Mesendoderm (in vitro differentiated cells): ENCODE data around the gene BACH2.

Source experiments
- DNase-seq: peaks from one replicate; pipeline ENCODE4 v3.0.0; 2013
- H2AK5ac ChIP-seq: 2 replicates; pipeline ENCODE4 v1.6.1; 2013; ENCODE audit warnings: low read length, inconsistent platforms
- H2BK120ac ChIP-seq: 2 replicates; pipeline ENCODE4 v1.6.1; 2013; ENCODE audit warnings: low read depth, mild to moderate bottlenecking, low read length, moderate library complexity, mixed read lengths
- H2BK15ac ChIP-seq: replicated peaks from 2 replicates; pipeline ENCODE4 v1.6.1; 2013; ENCODE audit warnings: low read depth, mild to moderate bottlenecking, moderate library complexity
- H2BK5ac ChIP-seq: 2 replicates; pipeline ENCODE4 v1.6.1; 2013; ENCODE audit warnings: low read length, inconsistent platforms
- H3K18ac ChIP-seq: 2 replicates; pipeline ENCODE4 v1.6.1; 2013; ENCODE audit warnings: mild to moderate bottlenecking, low read length, mixed read lengths
- H3K23ac ChIP-seq: one replicate; pipeline ENCODE4 v1.6.1; 2013; ENCODE audit warnings: low read length
- H3K27ac ChIP-seq: 2 replicates; pipeline ENCODE4 v1.5.1; 2013; ENCODE audit warnings: low read depth, mild to moderate bottlenecking, inconsistent platforms, low read length, moderate library complexity
- H3K27me3 ChIP-seq: 2 replicates; pipeline ENCODE4 v1.6.1; 2013; ENCODE audit warnings: low read length, control low read depth, mild to moderate bottlenecking, inconsistent platforms; ENCODE audit not compliant: insufficient read depth, poor library complexity
- H3K36me3 ChIP-seq: 2 replicates; pipeline ENCODE4 v1.6.1; 2013; ENCODE audit warnings: low read length, inconsistent platforms; ENCODE audit not compliant: control insufficient read depth, insufficient read depth
- H3K4ac ChIP-seq: one replicate; pipeline ENCODE4 v1.6.1; 2013; ENCODE audit warnings: low read depth, mild to moderate bottlenecking, low read length, moderate library complexity
- H3K4me1 ChIP-seq: 2 replicates; pipeline ENCODE4 v1.6.1; 2013; ENCODE audit warnings: low read depth, low read length, inconsistent platforms; ENCODE audit not compliant: control insufficient read depth
- H3K4me2 ChIP-seq: 2 replicates; pipeline ENCODE4 v1.6.1; 2013; ENCODE audit warnings: low read length
- H3K4me3 ChIP-seq: 2 replicates; pipeline ENCODE4 v1.5.1; 2013; ENCODE audit warnings: mild to moderate bottlenecking, low read length
- H3K56ac ChIP-seq: one replicate; pipeline ENCODE4 v1.6.1; 2013; ENCODE audit warnings: low read length
- H3K79me1 ChIP-seq: 2 replicates; pipeline ENCODE4 v1.6.1; 2013; ENCODE audit warnings: low read length, inconsistent platforms
- H3K79me2 ChIP-seq: 2 replicates; pipeline ENCODE4 v1.6.1; 2013; ENCODE audit warnings: mild to moderate bottlenecking, low read length; ENCODE audit not compliant: control insufficient read depth, insufficient read depth
- H3K9ac ChIP-seq: 2 replicates; pipeline ENCODE4 v1.6.1; 2013; ENCODE audit warnings: low read length, inconsistent platforms
- H4K5ac ChIP-seq: one replicate; pipeline ENCODE4 v1.6.1; 2013; ENCODE audit warnings: low read length
- H4K8ac ChIP-seq: one replicate; pipeline ENCODE4 v1.6.1; 2013; ENCODE audit warnings: low read depth, mild to moderate bottlenecking, control low read depth, low read length, moderate library complexity
- WGBS: extraction: QIAGEN DNeasy Blood & Tissue Kit; methylation state at CpG from one replicate; pipeline ENCODE4 v1.1.7; 2013; ENCODE audit warnings: low lambda C conversion rate, missing lambda C conversion rate; ENCODE audit not compliant: insufficient coverage; ENCODE audit errors: extremely low coverage; 5-methylcytosine and 5-hydroxymethylcytosine counted together

BACH2 gene

GRCh38 chr6:89999945-90000825 lies 296.5 kb downstream of the BACH2 start:
- H3K79me2 ChIP-seq, result no peaks in the 10 kb centered on the region
- DNase-seq, result no peak
- no peak overlapping the region for H2BK120ac ChIP-seq
- H3K27me3 ChIP-seq, result no peaks in the 10 kb centered on the region
- no peak overlapping the region for H3K4me2 ChIP-seq
- no peaks in the 10 kb centered on the region for H3K36me3 ChIP-seq
- no peak overlapping the region for H2BK15ac ChIP-seq
- H3K56ac ChIP-seq, result no peak overlapping the region
- no peak overlapping the region for H3K4ac ChIP-seq
- WGBS, result no CpG with 5 or more reads among the region's 8 CpGs
- H3K4me3 ChIP-seq, result no peak overlapping the region
- H3K27ac ChIP-seq, result no peak overlapping the region
- no peaks in the 10 kb centered on the region for H3K4me1 ChIP-seq
- H2BK5ac ChIP-seq, result no peak overlapping the region
- H3K18ac ChIP-seq, result no peak overlapping the region
- H2AK5ac ChIP-seq, result no peak overlapping the region
- H3K9ac ChIP-seq, result no peak overlapping the region
- H3K79me1 ChIP-seq, result no peaks in the 10 kb centered on the region
- no peak overlapping the region for H3K23ac ChIP-seq
- H4K8ac ChIP-seq, result no peak overlapping the region
- H4K5ac ChIP-seq, result no peak overlapping the region

- Histone ChIP-seq H3K23ac (no peak overlapping the region), H3K4me2 (no peak overlapping the region), H3K4me3 (no peak overlapping the region), H3K4me1 (no peaks in the 10 kb centered on the region), H4K8ac (no peak overlapping the region), H3K79me2 (no peaks in the 10 kb centered on the region), H2BK5ac (no peak overlapping the region), H2BK120ac (no peak overlapping the region), H3K27me3 (no peaks in the 10 kb centered on the region), H3K36me3 (no peaks in the 10 kb centered on the region), H3K56ac (no peak overlapping the region), H2BK15ac (no peak overlapping the region), H3K27ac (no peak overlapping the region), H3K79me1 (no peaks in the 10 kb centered on the region), H2AK5ac (no peak overlapping the region), H3K4ac (no peak overlapping the region), H3K18ac (no peak overlapping the region), H4K5ac (no peak overlapping the region), H3K9ac (no peak overlapping the region)
- DNase-seq, result no peak
- no CpG with 5 or more reads among the region's 4 CpGs for WGBS
Measured at GRCh38 chr6:89999154-89999553, 297.5 kb downstream of the BACH2 start.

GRCh38 chr6:89997456-89998445 lies 298.9 kb downstream of the BACH2 start:
- Histone ChIP-seq H3K79me2 (no peaks in the 10 kb centered on the region), H2BK5ac (no peak overlapping the region), H3K56ac (no peak overlapping the region), H3K4me3 (no peak overlapping the region), H3K9ac (no peak overlapping the region), H3K18ac (no peak overlapping the region), H2BK15ac (no peak overlapping the region), H4K8ac (no peak overlapping the region), H3K36me3 (no peaks in the 10 kb centered on the region), H3K79me1 (no peaks in the 10 kb centered on the region), H3K4ac (no peak overlapping the region), H3K27me3 (no peaks in the 10 kb centered on the region), H2AK5ac (no peak overlapping the region), H3K27ac (no peak overlapping the region), H2BK120ac (no peak overlapping the region), H3K23ac (no peak overlapping the region), H3K4me1 (no peaks in the 10 kb centered on the region), H3K4me2 (no peak overlapping the region), H4K5ac (no peak overlapping the region)
- no peak for DNase-seq
- WGBS, result no CpG with 5 or more reads among the region's 6 CpGs

- no peak for DNase-seq
Measured at GRCh38 chr6:89993411-89993810, 303.2 kb downstream of the BACH2 start.

GRCh38 chr6:89992818-89993217 lies 303.8 kb downstream of the BACH2 start:
- DNase-seq, result no peak
- no peak overlapping the region for H3K4me2 ChIP-seq
- H3K23ac ChIP-seq, result no peak overlapping the region
- no peaks in the 10 kb centered on the region for H3K4me1 ChIP-seq
- no peak overlapping the region for H4K5ac ChIP-seq
- no peak overlapping the region for H3K56ac ChIP-seq
- no peak overlapping the region for H3K4me3 ChIP-seq
- H2AK5ac ChIP-seq, result no peak overlapping the region
- H3K27ac ChIP-seq, result no peak overlapping the region
- no peak overlapping the region for H3K4ac ChIP-seq
- H3K36me3 ChIP-seq, result no peaks in the 10 kb centered on the region
- H3K18ac ChIP-seq, result no peak overlapping the region
- H2BK5ac ChIP-seq, result no peak overlapping the region
- no peaks in the 10 kb centered on the region for H3K27me3 ChIP-seq
- no peaks in the 10 kb centered on the region for H3K79me1 ChIP-seq
- no peaks in the 10 kb centered on the region for H3K79me2 ChIP-seq
- H3K9ac ChIP-seq, result no peak overlapping the region
- H4K8ac ChIP-seq, result no peak overlapping the region
- WGBS, result no CpG with 5 or more reads among the region's 2 CpGs
- no peak overlapping the region for H2BK15ac ChIP-seq
- H2BK120ac ChIP-seq, result no peak overlapping the region

More at GRCh38 chr6:89993411-89993810, 303.2 kb downstream of the BACH2 start:
- no peaks in the 10 kb centered on the region for H3K4me1 ChIP-seq
- H3K4me3 ChIP-seq, result no peak overlapping the region
- H3K27me3 ChIP-seq, result no peaks in the 10 kb centered on the region
- H3K36me3 ChIP-seq, result no peaks in the 10 kb centered on the region
- no peak overlapping the region for H2BK120ac ChIP-seq
- no peaks in the 10 kb centered on the region for H3K79me2 ChIP-seq
- H4K5ac ChIP-seq, result no peak overlapping the region
- no peak overlapping the region for H3K9ac ChIP-seq
- H3K18ac ChIP-seq, result no peak overlapping the region
- WGBS, result no CpG with 5 or more reads among the region's 3 CpGs
- H3K79me1 ChIP-seq, result no peaks in the 10 kb centered on the region
- H3K27ac ChIP-seq, result no peak overlapping the region
- no peak overlapping the region for H2AK5ac ChIP-seq
- H3K4ac ChIP-seq, result no peak overlapping the region
- H3K23ac ChIP-seq, result no peak overlapping the region
- no peak overlapping the region for H3K56ac ChIP-seq
- H2BK15ac ChIP-seq, result no peak overlapping the region
- H2BK5ac ChIP-seq, result no peak overlapping the region
- H4K8ac ChIP-seq, result no peak overlapping the region
- no peak overlapping the region for H3K4me2 ChIP-seq
